H9 (cell line): ENCODE data around the gene MEF2C. TPM values are rescaled to one million over a fixed set of nuclear protein-coding genes. Genes with fewer than 3 reads are reported as not detected.
A peak's percentile ranks its signal among the peaks of the same experiment; 100 is the strongest.

ENCODE experiments used
- DNase-seq: peaks from one replicate; pipeline ENCODE4 v3.0.0-alpha.2; 2017
- H2AFZ ChIP-seq: one replicate; pipeline ENCODE4 v1.6.1; 2013; ENCODE audit warnings: mild to moderate bottlenecking, low read length, control low read depth, moderate library complexity
- H2AK5ac ChIP-seq: 2 replicates; pipeline ENCODE4 v1.6.1; 2013; ENCODE audit warnings: low read length, control low read depth, mixed read lengths; ENCODE audit not compliant: insufficient read length
- H2BK120ac ChIP-seq: one replicate; pipeline ENCODE4 v1.6.1; 2013; ENCODE audit warnings: low read depth, mild to moderate bottlenecking, low read length, control low read depth, inconsistent platforms; ENCODE audit not compliant: poor library complexity, severe bottlenecking
- H2BK12ac ChIP-seq: 2 replicates; pipeline ENCODE4 v1.6.1; 2013; ENCODE audit warnings: low read length, control low read depth, mixed read lengths, low read depth; ENCODE audit not compliant: insufficient read length
- H2BK15ac ChIP-seq: 2 replicates; pipeline ENCODE4 v1.6.1; 2013; ENCODE audit warnings: low read depth, low read length, control low read depth
- H2BK20ac ChIP-seq: one replicate; pipeline ENCODE4 v1.6.1; 2013; ENCODE audit warnings: low read depth, mild to moderate bottlenecking, low read length, control low read depth, inconsistent platforms; ENCODE audit not compliant: poor library complexity, severe bottlenecking
- H2BK5ac ChIP-seq: 2 replicates; pipeline ENCODE4 v1.6.1; 2013; ENCODE audit warnings: low read length, control low read depth, mixed read lengths; ENCODE audit not compliant: insufficient read length
- H3K14ac ChIP-seq: 2 replicates; pipeline ENCODE4 v1.6.1; 2013; ENCODE audit warnings: low read length, control low read depth; ENCODE audit not compliant: insufficient read depth
- H3K18ac ChIP-seq: 2 replicates; pipeline ENCODE4 v1.6.1; 2013; ENCODE audit warnings: low read depth, mild to moderate bottlenecking, mixed read lengths, low read length, control low read depth; ENCODE audit not compliant: insufficient read length
- H3K23ac ChIP-seq: 2 replicates; pipeline ENCODE4 v1.6.1; 2013; ENCODE audit warnings: low read length, control low read depth, mixed read lengths, low read depth; ENCODE audit not compliant: insufficient read length
- H3K23me2 ChIP-seq: 2 replicates; pipeline ENCODE4 v1.6.1; 2013; ENCODE audit warnings: low read depth, mild to moderate bottlenecking, mixed read lengths, low read length, control low read depth; ENCODE audit not compliant: insufficient read length, poor library complexity, severe bottlenecking
- H3K27ac ChIP-seq: 2 replicates; pipeline ENCODE4 v1.5.1; 2013; ENCODE audit warnings: low read length, control low read depth, mixed read lengths, low read depth; ENCODE audit not compliant: insufficient read length
- H3K27me3 ChIP-seq: 2 replicates; pipeline ENCODE4 v1.6.1; 2013; ENCODE audit warnings: low read length, control low read depth, inconsistent platforms; ENCODE audit not compliant: insufficient read depth
- H3K4ac ChIP-seq: 2 replicates; pipeline ENCODE4 v1.6.1; 2013; ENCODE audit warnings: low read depth, mild to moderate bottlenecking, control low read depth, inconsistent platforms, low read length, moderate library complexity
- H3K4me1 ChIP-seq: 2 replicates; pipeline ENCODE4 v1.6.1; 2013; ENCODE audit warnings: low read length, control low read depth, inconsistent platforms; ENCODE audit not compliant: insufficient read depth
- H3K4me2 ChIP-seq: 2 replicates; pipeline ENCODE4 v1.6.1; 2013; ENCODE audit warnings: low read length, control low read depth, mixed read lengths; ENCODE audit not compliant: insufficient read length, insufficient read depth
- H3K56ac ChIP-seq: 2 replicates; pipeline ENCODE4 v1.6.1; 2013; ENCODE audit warnings: low read depth, mild to moderate bottlenecking, mixed read lengths, low read length, control low read depth; ENCODE audit not compliant: insufficient read length
- H3K79me1 ChIP-seq: 2 replicates; pipeline ENCODE4 v1.6.1; 2013; ENCODE audit warnings: low read depth, mild to moderate bottlenecking, moderate library complexity, low read length, control low read depth, inconsistent platforms; ENCODE audit not compliant: insufficient read depth, poor library complexity, severe bottlenecking
- H3K79me2 ChIP-seq: 2 replicates; pipeline ENCODE4 v1.6.1; 2013; ENCODE audit warnings: low read length, control low read depth, inconsistent platforms; ENCODE audit not compliant: insufficient read depth
- H3K9ac ChIP-seq: 2 replicates; pipeline ENCODE4 v1.6.1; 2013; ENCODE audit warnings: low read length, control low read depth, mixed read lengths; ENCODE audit not compliant: insufficient read length; ENCODE audit errors: extremely low read depth
- H3K9me3 ChIP-seq: one replicate; pipeline ENCODE4 v1.6.1; 2013; ENCODE audit warnings: low read depth, low read length, inconsistent platforms; ENCODE audit not compliant: control insufficient read depth
- H3T11ph ChIP-seq: one replicate; pipeline ENCODE4 v1.6.1; 2013; ENCODE audit warnings: mild to moderate bottlenecking, low read length, control low read depth, inconsistent platforms
- H4K20me1 ChIP-seq: one replicate; pipeline ENCODE4 v1.6.1; 2013; ENCODE audit not compliant: control insufficient read depth, insufficient read length, insufficient read depth
- H4K5ac ChIP-seq: 2 replicates; pipeline ENCODE4 v1.6.1; 2013; ENCODE audit warnings: low read depth, mild to moderate bottlenecking, mixed read lengths, low read length, control low read depth; ENCODE audit not compliant: insufficient read length
- H4K8ac ChIP-seq: replicated peaks from 2 replicates; pipeline ENCODE4 v1.6.1; 2013; ENCODE audit warnings: low read length, control low read depth, mixed read lengths, low read depth; ENCODE audit not compliant: insufficient read length
- H4K91ac ChIP-seq: 2 replicates; pipeline ENCODE4 v1.6.1; 2013; ENCODE audit warnings: low read depth, mild to moderate bottlenecking, moderate library complexity, mixed read lengths, low read length, control low read depth; ENCODE audit not compliant: insufficient read length
- H3K27ac Mint-ChIP-seq, 3 experiments: 2 replicates in 2 of 3; 3 replicates in 1 of 3; pipeline ENCODE4 v1.8.0; 2020 to 2021; ENCODE audit warnings: mixed read lengths in 3 of 3, mild to moderate bottlenecking in 1 of 3, moderate library complexity in 1 of 3
- H3K27me3 Mint-ChIP-seq: 2 replicates; pipeline ENCODE4 v1.8.0; 2021; ENCODE audit warnings: low read depth, mild to moderate bottlenecking, moderate library complexity, mixed read lengths
- H3K36me3 Mint-ChIP-seq, 3 experiments: 2 replicates in 2 of 3; 3 replicates in 1 of 3; pipeline ENCODE4 v1.8.0; 2020 to 2021; ENCODE audit warnings: low read depth in 3 of 3, mixed read lengths in 3 of 3; ENCODE audit not compliant: insufficient read depth in 1 of 3
- H3K4me1 Mint-ChIP-seq, 2 experiments: 2 replicates each; pipeline ENCODE4 v1.8.0; 2020; ENCODE audit warnings: mixed read lengths in 2 of 2
- H3K4me3 Mint-ChIP-seq, 2 experiments: 2 replicates in 1 of 2; 3 replicates in 1 of 2; pipeline ENCODE4 v1.8.0; 2020 to 2021; ENCODE audit warnings: mild to moderate bottlenecking in 2 of 2, mixed read lengths in 2 of 2, moderate library complexity in 1 of 2
- H3K9me3 Mint-ChIP-seq, 2 experiments: 2 replicates in 1 of 2; 3 replicates in 1 of 2; pipeline ENCODE4 v1.8.0; 2020; ENCODE audit warnings: mild to moderate bottlenecking in 2 of 2, mixed read lengths in 2 of 2, moderate library complexity in 1 of 2
- CTCF ChIP-seq: fragments of 200-600 bp; sonication (generic); conservative IDR thresholded peaks from 3 replicates; pipeline ENCODE4 v1.8.0; 2021; ENCODE audit warnings: antibody characterized with exemption, mild to moderate bottlenecking
- WGBS: extraction: QIAGEN DNeasy Blood & Tissue Kit; methylation state at CpG from one replicate; pipeline ENCODE4 v1.1.7; 2013; ENCODE audit warnings: missing lambda C conversion rate, low lambda C conversion rate, mixed read lengths; ENCODE audit not compliant: insufficient read length; ENCODE audit errors: extremely low coverage; 5-methylcytosine and 5-hydroxymethylcytosine counted together
- total RNA-seq: library from RNA; stranded (reverse); gene quantifications from 2 replicates; pipeline ENCODE4 v1.2.1, GENCODE V29; 2021

The MEF2C gene
- total RNA-seq, 1 experiment from 2014 or later, result 0.11 TPM

GRCh38 chr5:88888848-88889188 lies 5.8 kb upstream of the MEF2C start:
- Histone ChIP-seq H3K9me3 (no peaks in the 10 kb centered on the region), H3K14ac (no peak overlapping the region), H3K23ac (no peak overlapping the region), H3K4me2 (peak overlapping the region; percentile 84), H3K4me1 (no peaks in the 10 kb centered on the region), H2BK5ac (no peak overlapping the region), H2BK12ac (no peak overlapping the region), H4K8ac (no peak overlapping the region), H4K20me1 (no peaks in the 10 kb centered on the region), H2BK20ac (no peak overlapping the region), H4K91ac (no peak overlapping the region), H3K79me2 (no peaks in the 10 kb centered on the region), H3K27me3 (peaks cover 4% of the 10 kb centered on the region; the same call in 1 of the 2 replicates), H3K56ac (no peak overlapping the region), H2AK5ac (no peak overlapping the region), H2AFZ (no peak overlapping the region), H3K79me1 (no peaks in the 10 kb centered on the region), H2BK15ac (no peak overlapping the region), H3K18ac (no peak overlapping the region), H3T11ph (no peak overlapping the region), H4K5ac (no peak overlapping the region), H2BK120ac (no peak overlapping the region), H3K27ac (no peak overlapping the region), H3K9ac (no peak overlapping the region), H3K23me2 (peaks cover 16% of the 10 kb centered on the region), H3K4ac (no peak overlapping the region)
- Mint-ChIP-seq H3K27ac (no peak overlapping the region), H3K4me1 (peaks cover 19 to 22% of the 10 kb centered on the region in 2 experiments), H3K27me3 (peaks cover 72% of the 10 kb centered on the region), H3K9me3 (no peaks in the 10 kb centered on the region), H3K36me3 (no peaks in the 10 kb centered on the region; a peak in 1 of 7 replicates), H3K4me3 (peak overlapping the region; percentile 82 to 93)
- no CpG with 5 or more reads among the region's 9 CpGs for WGBS
- DNase-seq, result no peak
- TF ChIP-seq CTCF, result no peak
